Activated T-cell treated with anti-CD3 and anti-CD28 coated beads, Interleukin-2, amount 50 U/mL, for 4 hours (primary cell): ENCODE measurements around the gene DNHD1. TPM values are rescaled to one million over a fixed set of nuclear protein-coding genes. Genes with fewer than 3 reads are reported as not detected.
A peak's percentile ranks its signal among the peaks of the same experiment; 100 is the strongest.

Experiments
- ATAC-seq, 2 donors: fragments of 200-7000 bp; cut with Tn5 transposase; one replicate each; pipeline ENCODE4 v1.10.0; 2021
- DNase-seq: peaks from one replicate; pipeline ENCODE4 v3.0.0-alpha.2; 2020
- H3K27me3 Mint-ChIP-seq: one replicate; pipeline ENCODE4 v1.8.0; 2021; ENCODE audit warnings: low read depth, mixed read lengths
- H3K36me3 Mint-ChIP-seq: one replicate; pipeline ENCODE4 v1.8.0; 2022; ENCODE audit warnings: mixed read lengths; ENCODE audit not compliant: insufficient read depth
- H3K4me1 Mint-ChIP-seq: one replicate; pipeline ENCODE4 v1.8.0; 2021; ENCODE audit warnings: low read depth, mixed read lengths
- H3K4me3 Mint-ChIP-seq: one replicate; pipeline ENCODE4 v1.8.0; 2021; ENCODE audit warnings: mild to moderate bottlenecking, moderate library complexity, mixed read lengths
- H3K9me3 Mint-ChIP-seq: one replicate; pipeline ENCODE4 v1.8.0; 2021; ENCODE audit warnings: mixed read lengths
- total RNA-seq, 3 donors: library from RNA; stranded (reverse); gene quantifications; one replicate each; pipeline ENCODE4 v1.2.1, GENCODE V29; 2021

Gene DNHD1
- total RNA-seq, 3 donors from 2014 or later = 6.0 to 6.7 (median 6.1) TPM

GRCh38 chr11:6531267-6531752 lies 34.2 kb downstream of the DNHD1 start:
- H3K36me3 Mint-ChIP-seq = peaks cover 8% of the 10 kb centered on the region
- no peak for DNase-seq
- H3K27me3 Mint-ChIP-seq = no peaks in the 10 kb centered on the region
- no peak for ATAC-seq
- H3K4me1 Mint-ChIP-seq = peaks cover 11% of the 10 kb centered on the region
- H3K9me3 Mint-ChIP-seq = no peaks in the 10 kb centered on the region
- no peak overlapping the region for H3K4me3 Mint-ChIP-seq

- H3K4me3 Mint-ChIP-seq = no peak overlapping the region
- H3K27me3 Mint-ChIP-seq = no peaks in the 10 kb centered on the region
- peaks cover 8% of the 10 kb centered on the region for H3K36me3 Mint-ChIP-seq
- H3K4me1 Mint-ChIP-seq = peaks cover 4% of the 10 kb centered on the region
- no peak for DNase-seq
- no peak for ATAC-seq
- H3K9me3 Mint-ChIP-seq = no peaks in the 10 kb centered on the region
Measured at GRCh38 chr11:6538456-6538855, 41.4 kb downstream of the DNHD1 start.

GRCh38 chr11:6538945-6539344 lies 41.9 kb downstream of the DNHD1 start:
- peaks cover 4% of the 10 kb centered on the region for H3K4me1 Mint-ChIP-seq
- no peaks in the 10 kb centered on the region for H3K27me3 Mint-ChIP-seq
- H3K9me3 Mint-ChIP-seq = no peaks in the 10 kb centered on the region
- DNase-seq = no peak
- peaks cover 8% of the 10 kb centered on the region for H3K36me3 Mint-ChIP-seq
- no peak overlapping the region for H3K4me3 Mint-ChIP-seq
- no peak for ATAC-seq

GRCh38 chr11:6539748-6540268 lies 42.7 kb downstream of the DNHD1 start:
- Mint-ChIP-seq H3K9me3 (no peaks in the 10 kb centered on the region), H3K36me3 (peaks cover 9% of the 10 kb centered on the region), H3K27me3 (no peaks in the 10 kb centered on the region), H3K4me3 (no peak overlapping the region), H3K4me1 (peaks cover 4% of the 10 kb centered on the region)
- no peak for DNase-seq
- no peak for ATAC-seq

GRCh38 chr11:6541356-6541755 lies 44.3 kb downstream of the DNHD1 start:
- no peak for ATAC-seq
- Mint-ChIP-seq H3K27me3 (no peaks in the 10 kb centered on the region), H3K4me3 (no peak overlapping the region), H3K36me3 (peaks cover 7% of the 10 kb centered on the region), H3K9me3 (no peaks in the 10 kb centered on the region), H3K4me1 (peaks cover 4% of the 10 kb centered on the region)
- DNase-seq = no peak

GRCh38 chr11:6542727-6543126 lies 45.6 kb downstream of the DNHD1 start:
- DNase-seq (no peak), ATAC-seq (no peak)
- peaks cover 4% of the 10 kb centered on the region for H3K4me1 Mint-ChIP-seq
- peaks cover 7% of the 10 kb centered on the region for H3K36me3 Mint-ChIP-seq
- no peak overlapping the region for H3K4me3 Mint-ChIP-seq
- H3K9me3 Mint-ChIP-seq = no peaks in the 10 kb centered on the region
- H3K27me3 Mint-ChIP-seq = no peaks in the 10 kb centered on the region

- no peaks in the 10 kb centered on the region for H3K9me3 Mint-ChIP-seq
- no peaks in the 10 kb centered on the region for H3K27me3 Mint-ChIP-seq
- DNase-seq (no peak), ATAC-seq (no peak)
- H3K36me3 Mint-ChIP-seq = peaks cover 6% of the 10 kb centered on the region
- no peak overlapping the region for H3K4me3 Mint-ChIP-seq
- H3K4me1 Mint-ChIP-seq = peaks cover 4% of the 10 kb centered on the region
Measured at GRCh38 chr11:6544921-6545850, 48.1 kb downstream of the DNHD1 start.

GRCh38 chr11:6545917-6546605 lies 49.0 kb downstream of the DNHD1 start:
- H3K27me3 Mint-ChIP-seq = no peaks in the 10 kb centered on the region
- DNase-seq = no peak
- peak in 1 of 2 donors; percentile 18 for ATAC-seq
- H3K4me3 Mint-ChIP-seq = no peak overlapping the region
- H3K4me1 Mint-ChIP-seq = peaks cover 4% of the 10 kb centered on the region
- no peaks in the 10 kb centered on the region for H3K9me3 Mint-ChIP-seq
- peaks cover 6% of the 10 kb centered on the region for H3K36me3 Mint-ChIP-seq

GRCh38 chr11:6546735-6547134 lies 49.7 kb downstream of the DNHD1 start:
- peaks cover 6% of the 10 kb centered on the region for H3K36me3 Mint-ChIP-seq
- ATAC-seq = no peak
- no peaks in the 10 kb centered on the region for H3K27me3 Mint-ChIP-seq
- no peak overlapping the region for H3K4me3 Mint-ChIP-seq
- no peaks in the 10 kb centered on the region for H3K9me3 Mint-ChIP-seq
- no peak for DNase-seq
- H3K4me1 Mint-ChIP-seq = peaks cover 4% of the 10 kb centered on the region

- Mint-ChIP-seq H3K27me3 (no peaks in the 10 kb centered on the region), H3K4me3 (no peak overlapping the region), H3K9me3 (no peaks in the 10 kb centered on the region), H3K36me3 (peaks cover 6% of the 10 kb centered on the region), H3K4me1 (peaks cover 4% of the 10 kb centered on the region)
- no peak for ATAC-seq
- no peak for DNase-seq
Measured at GRCh38 chr11:6547177-6547576, 50.1 kb downstream of the DNHD1 start.

GRCh38 chr11:6548121-6548520 lies 51.0 kb downstream of the DNHD1 start:
- Mint-ChIP-seq H3K27me3 (no peaks in the 10 kb centered on the region), H3K4me1 (peaks cover under 1% of the 10 kb centered on the region), H3K4me3 (no peak overlapping the region), H3K36me3 (peaks cover 3% of the 10 kb centered on the region), H3K9me3 (no peaks in the 10 kb centered on the region)
- no peak for ATAC-seq
- no peak for DNase-seq

GRCh38 chr11:6548641-6549040 lies 51.6 kb downstream of the DNHD1 start:
- H3K9me3 Mint-ChIP-seq = no peaks in the 10 kb centered on the region
- H3K4me3 Mint-ChIP-seq = no peak overlapping the region
- no peaks in the 10 kb centered on the region for H3K27me3 Mint-ChIP-seq
- DNase-seq (no peak), ATAC-seq (no peak)
- no peaks in the 10 kb centered on the region for H3K4me1 Mint-ChIP-seq
- H3K36me3 Mint-ChIP-seq = peaks cover 3% of the 10 kb centered on the region

- no peaks in the 10 kb centered on the region for H3K4me1 Mint-ChIP-seq
- no peaks in the 10 kb centered on the region for H3K27me3 Mint-ChIP-seq
- H3K36me3 Mint-ChIP-seq = peaks cover 2% of the 10 kb centered on the region
- ATAC-seq (no peak), DNase-seq (no peak)
- H3K4me3 Mint-ChIP-seq = no peak overlapping the region
- H3K9me3 Mint-ChIP-seq = no peaks in the 10 kb centered on the region
Measured at GRCh38 chr11:6553634-6554033, 56.6 kb downstream of the DNHD1 start.

- no peak overlapping the region for H3K4me3 Mint-ChIP-seq
Measured at GRCh38 chr11:6554828-6555706, 58.0 kb downstream of the DNHD1 start.

More at GRCh38 chr11:6554828-6555706, 58.0 kb downstream of the DNHD1 start:
- Mint-ChIP-seq H3K4me1 (no peaks in the 10 kb centered on the region), H3K36me3 (peaks cover 7% of the 10 kb centered on the region), H3K27me3 (no peaks in the 10 kb centered on the region), H3K9me3 (no peaks in the 10 kb centered on the region)
- no peak for ATAC-seq
- DNase-seq = no peak
